GM21723 (cell line): ENCODE results near the gene CD72.

Source experiments
- ATAC-seq: cut with Tn5 transposase; IDR thresholded peaks from one replicate; pipeline ENCODE4 v1.9.1; 2021; ENCODE audit warnings: mild to moderate bottlenecking, moderate library complexity; ENCODE audit not compliant: unreplicated experiment

The CD72 gene

GRCh38 chr9:35560625-35561337 is 57.4 kb downstream of the CD72 start:
- no peak for ATAC-seq
